NCI-H2081 (cell line): ENCODE results near the gene REEP5.
A peak's percentile ranks its signal among the peaks of the same experiment; 100 is the strongest.
"Not testable (repeated sequence)": the region's sequence is repeated elsewhere in the genome, so short reads cannot be mapped to it uniquely, and the experiment has no call there.

Experiments used
- DNase-seq, 2 experiments: peaks; one replicate each; lab custom pipeline; 2025; lab: John Stamatoyannopoulos, UW

Gene REEP5

GRCh38 chr5:112921833-112922817 is at the start of gene REEP5:
REEP5 (minus strand) TSS chr5:112922227; CDS start chr5:112922190, 37 bp downstream.
- peak; percentile 74 to 84 for DNase-seq

- DNase-seq: no peak
Measured at GRCh38 chr5:112971276-112971675, 49.2 kb upstream of the REEP5 start.

- DNase-seq: no peak
Measured at GRCh38 chr5:112968411-112969106, 46.5 kb upstream of the REEP5 start.

- DNase-seq: no peak
Measured at GRCh38 chr5:112967520-112968083, 45.6 kb upstream of the REEP5 start.

- DNase-seq: no peak
Measured at GRCh38 chr5:112965733-112966306, 43.8 kb upstream of the REEP5 start.

- DNase-seq: not testable (repeated sequence)
Measured at GRCh38 chr5:112963374-112963733, 41.3 kb upstream of the REEP5 start.

GRCh38 chr5:112960863-112961504 is 39.0 kb upstream of the REEP5 start:
- DNase-seq: no peak

- no peak for DNase-seq
Measured at GRCh38 chr5:112960315-112960714, 38.3 kb upstream of the REEP5 start.

- DNase-seq: not testable (repeated sequence)
Measured at GRCh38 chr5:112959872-112960271, 37.8 kb upstream of the REEP5 start.

GRCh38 chr5:112958093-112959088 is 36.4 kb upstream of the REEP5 start:
- peak in 1 of 2 experiments; percentile 16 for DNase-seq

GRCh38 chr5:112957036-112957808 is 35.2 kb upstream of the REEP5 start:
- DNase-seq: no peak

GRCh38 chr5:112956606-112957005 is 34.6 kb upstream of the REEP5 start:
- DNase-seq: no peak

- no peak for DNase-seq
Measured at GRCh38 chr5:112951124-112951702, 29.2 kb upstream of the REEP5 start.

GRCh38 chr5:112948458-112948857 is 26.4 kb upstream of the REEP5 start:
- no peak for DNase-seq

GRCh38 chr5:112940670-112941069 is 18.6 kb upstream of the REEP5 start:
- DNase-seq: no peak

GRCh38 chr5:112938286-112938685 is 16.3 kb upstream of the REEP5 start:
- no peak for DNase-seq

GRCh38 chr5:112935675-112936074 is 13.6 kb upstream of the REEP5 start:
- no peak for DNase-seq

- no peak for DNase-seq
Measured at GRCh38 chr5:112934366-112934663, 12.3 kb upstream of the REEP5 start.

- no peak for DNase-seq
Measured at GRCh38 chr5:112933651-112934365, 11.8 kb upstream of the REEP5 start.
